GM12872 (cell line): ENCODE data around the gene SERTM2.

Experiments used
- CTCF ChIP-seq: IDR thresholded peaks from 3 replicates; pipeline ENCODE4 v1.5.1; 2011; ENCODE audit warnings: low read depth, mild to moderate bottlenecking, low read length, moderate library complexity; ENCODE audit not compliant: insufficient read depth

SERTM2 gene

GRCh38 chrX:111490688-111491087, 20.8 kb upstream of the SERTM2 start:
- no peak for TF ChIP-seq CTCF

GRCh38 chrX:111492085-111492484, 19.4 kb upstream of the SERTM2 start:
- no peak for TF ChIP-seq CTCF

DNA sequence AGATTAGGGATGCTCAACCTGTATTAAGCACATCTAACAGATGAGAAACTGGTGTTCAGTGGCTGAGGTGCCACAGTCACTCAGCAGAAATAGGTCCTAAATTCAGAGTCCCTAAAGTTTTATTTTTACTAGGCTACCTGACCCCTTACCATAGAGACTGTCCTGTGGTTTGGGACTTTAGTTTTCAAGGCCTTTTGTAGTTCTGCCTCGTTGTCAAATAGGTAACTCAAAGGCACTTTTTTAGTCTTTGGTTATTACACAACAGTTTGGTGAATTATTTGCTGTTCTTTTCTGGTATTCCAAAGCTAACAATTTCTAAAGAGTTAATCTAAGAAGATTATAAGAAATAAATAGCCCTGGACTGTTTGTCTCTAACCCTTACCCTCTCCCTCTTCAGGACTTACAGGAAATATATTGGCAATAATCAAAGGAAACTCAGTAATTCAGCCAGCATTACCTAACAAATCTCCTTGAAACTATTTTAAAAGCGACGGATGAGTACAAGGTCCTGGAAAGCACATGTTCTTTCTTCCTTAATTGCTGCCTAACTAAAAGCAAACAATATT, 12.8 kb upstream of the SERTM2 start:
- TF ChIP-seq CTCF: no peak

- TF ChIP-seq CTCF: no peak
Observed at GRCh38 chrX:111503485-111503993, 7.9 kb upstream of the SERTM2 start.

- no peak for TF ChIP-seq CTCF
Observed at GRCh38 chrX:111504941-111505340, 6.5 kb upstream of the SERTM2 start.

GRCh38 chrX:111505783-111506182, 5.7 kb upstream of the SERTM2 start:
- no peak for TF ChIP-seq CTCF

DNA sequence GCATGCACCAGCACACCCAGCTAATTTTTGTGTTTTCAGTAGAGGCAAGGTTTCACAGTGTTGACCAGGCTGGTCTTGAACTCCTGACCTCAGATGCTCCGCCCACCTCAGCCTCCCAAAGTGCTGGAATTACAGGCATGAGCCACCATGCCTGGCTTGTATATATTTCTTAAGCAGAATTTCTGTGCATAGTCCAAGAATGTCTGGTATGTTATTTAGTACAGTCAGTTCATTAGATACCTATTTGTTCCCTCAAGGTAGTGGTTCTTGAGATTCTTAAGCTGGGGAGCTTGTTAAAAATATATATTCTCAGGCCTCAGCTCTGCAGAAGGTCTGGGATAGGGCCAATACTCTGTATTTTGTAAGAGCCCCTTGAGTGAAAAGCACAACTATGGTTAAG, 4.6 kb upstream of the SERTM2 start:
- TF ChIP-seq CTCF: no peak
